Caco-2 (cell line): ENCODE data around the gene ANKRD36C. TPM values are rescaled to one million over a fixed set of nuclear protein-coding genes. Genes with fewer than 3 reads are reported as not detected.
"Not testable (repeated sequence)": the region's sequence is repeated elsewhere in the genome, so short reads cannot be mapped to it uniquely, and the experiment has no call there.

Experiments
- BruUV-seq: library from RNA; stranded (reverse); fragments of 400-500 nt; replicated peaks from 2 replicates; lab custom pipeline; 2021; lab: Mats Ljungman, UMichigan
- CTCF ChIA-PET: fragments of 300-600 bp; sonication (Branson Sonifier 250); formaldehyde crosslinking; loops from one replicate; lab custom pipeline; 2022; ENCODE audit warnings: antibody characterized with exemption; lab: Charles Lee
- POLR2A ChIA-PET: fragments of 300-600 bp; sonication (Branson Sonifier 250); formaldehyde crosslinking; loops from one replicate; lab custom pipeline; 2022; ENCODE audit warnings: antibody characterized with exemption; lab: Charles Lee
- DNase-seq, 2 experiments: peaks; one replicate each; pipeline versions ENCODE4 v3.0.0 to v3.0.0-alpha.2; 2020 to 2022
- H3K27me3 ChIP-seq: replicated peaks from 2 replicates; pipeline ENCODE4 v1.6.0; 2011; ENCODE audit warnings: low read length; ENCODE audit not compliant: control insufficient read depth, insufficient read depth
- H3K36me3 ChIP-seq: 2 replicates; pipeline ENCODE4 v1.5.1; 2011; ENCODE audit warnings: low read length; ENCODE audit not compliant: control insufficient read depth, insufficient read depth
- H3K4me1 ChIP-seq: fragments of 250-450 bp; sonication (Bioruptor Pico); 2 replicates; pipeline ENCODE4 v1.5.1; 2020; ENCODE audit warnings: mild to moderate bottlenecking
- H3K4me3 ChIP-seq: 2 replicates; pipeline ENCODE4 v1.5.1; 2011; ENCODE audit warnings: low read depth, mild to moderate bottlenecking, control low read depth, low read length
- H3K9me3 ChIP-seq: fragments of 250-450 bp; sonication (Bioruptor Pico); 2 replicates; pipeline ENCODE4 v1.5.1; 2020; ENCODE audit warnings: mild to moderate bottlenecking, moderate library complexity
- H3K27ac Mint-ChIP-seq: one replicate; pipeline ENCODE4 v1.8.0; 2022; ENCODE audit warnings: mixed read lengths; ENCODE audit not compliant: unreplicated experiment
- H3K27me3 Mint-ChIP-seq: one replicate; pipeline ENCODE4 v1.8.0; 2022; ENCODE audit warnings: mixed read lengths; ENCODE audit not compliant: insufficient read depth, unreplicated experiment
- H3K36me3 Mint-ChIP-seq: one replicate; pipeline ENCODE4 v1.8.0; 2022; ENCODE audit warnings: mild to moderate bottlenecking, mixed read lengths; ENCODE audit not compliant: insufficient read depth, unreplicated experiment
- H3K4me1 Mint-ChIP-seq: one replicate; pipeline ENCODE4 v1.8.0; 2022; ENCODE audit warnings: low read depth, mixed read lengths; ENCODE audit not compliant: unreplicated experiment
- H3K4me3 Mint-ChIP-seq: one replicate; pipeline ENCODE4 v1.8.0; 2022; ENCODE audit warnings: mild to moderate bottlenecking, moderate library complexity, mixed read lengths; ENCODE audit not compliant: unreplicated experiment
- H3K9me3 Mint-ChIP-seq: one replicate; pipeline ENCODE4 v1.8.0; 2022; ENCODE audit warnings: mixed read lengths; ENCODE audit not compliant: unreplicated experiment
- intact Hi-C: fragments of 100-400 bp; cut with micrococcal nuclease; formaldehyde crosslinking; loops from one replicate; pipeline ENCODE4 v1.10.0; 2022; ENCODE audit not compliant: unreplicated experiment
- total RNA-seq: library from RNA; stranded (reverse); gene quantifications from 2 replicates; pipeline ENCODE4 v1.2.3, GENCODE V29; 2022
- TF ChIP-seq, protein P1 (sequence below), 2 experiments: fragments of 200-600 bp in 1 of 2; IDR thresholded peaks; 1 replicate in 1 of 2; 2 replicates in 1 of 2; pipeline versions ENCODE4 v1.5.1 to v1.8.0; 2011 to 2022; ENCODE audit warnings: antibody characterized with exemption in 1 of 2, control low read depth in 1 of 2, inconsistent platforms in 1 of 2, low read depth in 1 of 2, low read length in 1 of 2, mild to moderate bottlenecking in 1 of 2, moderate library complexity in 1 of 2; ENCODE audit not compliant: insufficient read depth in 1 of 2, severe bottlenecking in 1 of 2, unreplicated experiment in 1 of 2

The ANKRD36C gene
- total RNA-seq, 1 experiment from 2014 or later = 28.8 TPM

DNA sequence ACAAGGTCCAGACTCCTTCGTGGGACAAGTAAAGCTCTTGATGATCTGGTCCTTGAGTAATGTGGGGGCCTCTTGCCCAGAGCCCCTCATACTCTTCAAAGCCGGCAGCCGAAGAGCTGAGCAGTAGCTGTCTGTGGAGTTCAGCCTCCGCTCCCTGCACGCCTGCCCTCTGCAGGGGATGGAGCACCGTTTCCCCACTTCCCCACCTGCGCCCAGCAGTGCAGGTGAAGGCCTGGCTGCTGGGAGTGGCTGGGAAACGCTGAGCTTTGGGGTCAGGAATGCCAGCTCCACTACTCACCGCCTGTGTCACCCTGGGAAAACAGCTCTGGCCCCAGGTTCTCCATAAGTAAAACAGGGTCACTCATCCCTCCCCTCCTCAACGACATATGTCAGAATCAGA lies 18.2 kb upstream of the ANKRD36C start:
- POLR2A ChIA-PET, H3K27me3 Mint-ChIP-seq, H3K9me3 Mint-ChIP-seq, intact Hi-C loops, H3K9me3 ChIP-seq, H3K36me3 ChIP-seq, H3K36me3 Mint-ChIP-seq, H3K27me3 ChIP-seq, H3K4me1 ChIP-seq, H3K4me1 Mint-ChIP-seq: not testable (repeated sequence)
- CTCF ChIA-PET = interaction anchor here (1.0 to 1.7 kb wide), 2 partner anchors 17 to 164 kb away, joined by 3 to 22 read pairs; no protein-coding TSS in a partner anchor
- peak overlapping the region; percentile 52 for H3K4me3 ChIP-seq
- TF ChIP-seq, protein P1, sequence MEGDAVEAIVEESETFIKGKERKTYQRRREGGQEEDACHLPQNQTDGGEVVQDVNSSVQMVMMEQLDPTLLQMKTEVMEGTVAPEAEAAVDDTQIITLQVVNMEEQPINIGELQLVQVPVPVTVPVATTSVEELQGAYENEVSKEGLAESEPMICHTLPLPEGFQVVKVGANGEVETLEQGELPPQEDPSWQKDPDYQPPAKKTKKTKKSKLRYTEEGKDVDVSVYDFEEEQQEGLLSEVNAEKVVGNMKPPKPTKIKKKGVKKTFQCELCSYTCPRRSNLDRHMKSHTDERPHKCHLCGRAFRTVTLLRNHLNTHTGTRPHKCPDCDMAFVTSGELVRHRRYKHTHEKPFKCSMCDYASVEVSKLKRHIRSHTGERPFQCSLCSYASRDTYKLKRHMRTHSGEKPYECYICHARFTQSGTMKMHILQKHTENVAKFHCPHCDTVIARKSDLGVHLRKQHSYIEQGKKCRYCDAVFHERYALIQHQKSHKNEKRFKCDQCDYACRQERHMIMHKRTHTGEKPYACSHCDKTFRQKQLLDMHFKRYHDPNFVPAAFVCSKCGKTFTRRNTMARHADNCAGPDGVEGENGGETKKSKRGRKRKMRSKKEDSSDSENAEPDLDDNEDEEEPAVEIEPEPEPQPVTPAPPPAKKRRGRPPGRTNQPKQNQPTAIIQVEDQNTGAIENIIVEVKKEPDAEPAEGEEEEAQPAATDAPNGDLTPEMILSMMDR (IDR thresholded peaks at IDR 0.05; ENCODE audit: insufficient read depth in 1 of 2, low read depth in 1 of 2, low read length in 1 of 2, severe bottlenecking in 1 of 2, unreplicated experiment in 1 of 2) = peak; percentile 24 to 45
- peak; percentile 68 to 75 for DNase-seq
- BruUV-seq = TSS peak; percentile 81
- Mint-ChIP-seq H3K27ac (peak overlapping the region; percentile 86), H3K4me3 (peak overlapping the region; percentile 78)

DNA sequence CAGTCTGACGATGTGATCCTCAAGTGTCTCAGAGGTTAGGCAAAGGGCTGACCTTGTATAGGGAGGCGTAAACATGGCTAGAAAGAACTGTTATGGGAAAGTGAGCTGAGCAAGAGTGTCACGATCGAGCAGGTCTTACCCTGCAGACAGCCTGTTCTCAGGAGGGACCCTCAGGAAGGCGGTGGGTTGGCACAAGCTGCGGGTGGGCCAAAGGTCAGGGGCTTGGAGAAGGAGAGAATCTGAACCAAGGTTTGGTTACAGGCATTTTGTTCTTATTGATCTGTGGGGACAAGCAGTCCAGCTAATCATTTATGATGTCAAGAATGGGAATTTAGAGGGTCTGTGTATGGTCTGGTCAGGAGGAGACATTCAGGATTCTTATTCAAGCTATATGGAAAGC lies 16.4 kb upstream of the ANKRD36C start:
- POLR2A ChIA-PET, H3K4me1 ChIP-seq, H3K9me3 Mint-ChIP-seq, H3K27me3 ChIP-seq, intact Hi-C loops, CTCF ChIA-PET, H3K36me3 Mint-ChIP-seq, H3K4me3 ChIP-seq, H3K4me3 Mint-ChIP-seq, H3K27me3 Mint-ChIP-seq, BruUV-seq, H3K4me1 Mint-ChIP-seq, H3K9me3 ChIP-seq, H3K27ac Mint-ChIP-seq, H3K36me3 ChIP-seq, DNase-seq: not testable (repeated sequence)

GRCh38 chr2:96006248-96006647 lies 14.6 kb upstream of the ANKRD36C start:
- intact Hi-C loops, H3K27me3 ChIP-seq, H3K9me3 Mint-ChIP-seq, H3K4me1 ChIP-seq, DNase-seq, H3K27ac Mint-ChIP-seq, H3K9me3 ChIP-seq, CTCF ChIA-PET, POLR2A ChIA-PET, H3K4me3 Mint-ChIP-seq, H3K36me3 Mint-ChIP-seq, H3K36me3 ChIP-seq, BruUV-seq, H3K4me3 ChIP-seq, H3K4me1 Mint-ChIP-seq, H3K27me3 Mint-ChIP-seq: not testable (repeated sequence)

- intact Hi-C loops = loop anchor here (2.0 to 10.0 kb wide), 3 partner anchors 122 to 272 kb away; partner anchors contain the start of genes ADRA2B, CIAO1 and TMEM127
- peak overlapping the region; percentile 55 for H3K4me3 ChIP-seq
- Mint-ChIP-seq H3K4me3 (peak overlapping the region; percentile 93), H3K27ac (peak overlapping the region; percentile 83), H3K27me3 (peaks cover 13% of the 10 kb centered on the region)
- H3K9me3 ChIP-seq, H3K36me3 ChIP-seq, H3K36me3 Mint-ChIP-seq, H3K4me1 ChIP-seq, BruUV-seq, H3K27me3 ChIP-seq, POLR2A ChIA-PET, H3K4me1 Mint-ChIP-seq, H3K9me3 Mint-ChIP-seq: not testable (repeated sequence)
- CTCF ChIA-PET = interaction anchor here (0.6 to 1.8 kb wide), 14 partner anchors 17 to 274 kb away, joined by 3 to 22 read pairs (median 5); partner anchors contain the start of genes ADRA2B, ASTL and STARD7
- DNase-seq = peak; percentile 81 to 83
- TF ChIP-seq, protein P1 (IDR thresholded peaks at IDR 0.05; ENCODE audit: insufficient read depth in 1 of 2, low read depth in 1 of 2, low read length in 1 of 2, severe bottlenecking in 1 of 2, unreplicated experiment in 1 of 2) = peak; percentile 69 to 91
Observed at GRCh38 chr2:95992520-95993272, 1.1 kb upstream of the ANKRD36C start.

DNA sequence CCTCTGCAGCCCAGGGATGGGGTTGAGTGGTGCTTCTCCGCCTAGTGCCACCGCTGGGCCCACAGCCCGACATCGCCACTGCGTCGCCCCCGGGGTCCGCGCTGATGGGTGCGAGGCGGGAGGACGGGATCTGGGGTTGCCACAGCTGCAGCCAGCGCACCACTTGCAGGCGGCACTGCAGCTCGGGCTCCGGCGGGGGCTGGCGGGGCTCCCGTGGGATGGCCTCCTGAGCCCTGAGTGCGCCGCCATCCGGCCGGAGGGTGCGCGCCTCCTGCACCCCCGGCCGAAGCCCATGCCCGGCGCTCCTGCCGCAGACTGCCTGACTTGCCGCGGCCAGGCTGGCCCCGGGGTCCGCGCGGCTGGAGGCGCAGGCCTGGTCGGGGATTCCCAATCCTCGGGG lies 478 bp upstream of the ANKRD36C start:
- H3K27me3 Mint-ChIP-seq = peaks cover 13% of the 10 kb centered on the region
- H3K9me3 ChIP-seq, BruUV-seq, H3K36me3 Mint-ChIP-seq, H3K4me1 ChIP-seq, POLR2A ChIA-PET, H3K9me3 Mint-ChIP-seq, H3K27me3 ChIP-seq, H3K36me3 ChIP-seq, H3K4me1 Mint-ChIP-seq: not testable (repeated sequence)
- peak overlapping the region; percentile 55 for H3K4me3 ChIP-seq
- CTCF ChIA-PET = interaction anchor here (0.8 to 1.8 kb wide), 11 partner anchors 17 to 275 kb away, joined by 4 to 22 read pairs (median 6); partner anchors contain the start of genes ADRA2B, ASTL and STARD7
- intact Hi-C loops = loop anchor here (2.0 to 10.0 kb wide), 3 partner anchors 123 to 273 kb away; partner anchors contain the start of genes ADRA2B, CIAO1 and TMEM127
- peak overlapping the region; percentile 83 for H3K27ac Mint-ChIP-seq
- H3K4me3 Mint-ChIP-seq = peak overlapping the region; percentile 93
- peak; percentile 44 to 45 for DNase-seq
